Type B pancreatic cell (in vitro differentiated cells): ENCODE measurements around the gene SEC16A. TPM values are rescaled to one million over a fixed set of nuclear protein-coding genes. Genes with fewer than 3 reads are reported as not detected.

Experiments
- DNase-seq: peaks from one replicate; pipeline ENCODE4 v3.0.0; 2021; ENCODE audit warnings: mixed read lengths; ENCODE audit not compliant: unreplicated experiment; ENCODE audit errors: extremely low spot score
- H3K27ac Mint-ChIP-seq: 2 replicates; pipeline ENCODE4 v1.8.0; 2021; ENCODE audit warnings: mild to moderate bottlenecking, mixed read lengths
- H3K27me3 Mint-ChIP-seq: 2 replicates; pipeline ENCODE4 v1.8.0; 2021; ENCODE audit warnings: mixed read lengths
- H3K36me3 Mint-ChIP-seq: 2 replicates; pipeline ENCODE4 v1.8.0; 2021; ENCODE audit warnings: mixed read lengths
- H3K4me1 Mint-ChIP-seq: one replicate; pipeline ENCODE4 v1.8.0; 2021; ENCODE audit warnings: mixed read lengths; ENCODE audit not compliant: unreplicated experiment
- H3K4me3 Mint-ChIP-seq: 2 replicates; pipeline ENCODE4 v1.8.0; 2021; ENCODE audit warnings: mild to moderate bottlenecking, mixed read lengths
- H3K9me3 Mint-ChIP-seq: 2 replicates; pipeline ENCODE4 v1.8.0; 2021; ENCODE audit warnings: mixed read lengths
- CTCF ChIP-seq: fragments of 200-600 bp; sonication (generic); conservative IDR thresholded peaks from 2 replicates; pipeline ENCODE4 v1.5.0; 2021; ENCODE audit warnings: antibody characterized with exemption, mild to moderate bottlenecking
- total RNA-seq: library from RNA; stranded (reverse); gene quantifications from 2 replicates; pipeline ENCODE4 v1.2.1, GENCODE V29; 2021; ENCODE audit warnings: low replicate concordance

The SEC16A gene
- total RNA-seq, 1 donor from 2014 or later = 74.6 TPM

DNA sequence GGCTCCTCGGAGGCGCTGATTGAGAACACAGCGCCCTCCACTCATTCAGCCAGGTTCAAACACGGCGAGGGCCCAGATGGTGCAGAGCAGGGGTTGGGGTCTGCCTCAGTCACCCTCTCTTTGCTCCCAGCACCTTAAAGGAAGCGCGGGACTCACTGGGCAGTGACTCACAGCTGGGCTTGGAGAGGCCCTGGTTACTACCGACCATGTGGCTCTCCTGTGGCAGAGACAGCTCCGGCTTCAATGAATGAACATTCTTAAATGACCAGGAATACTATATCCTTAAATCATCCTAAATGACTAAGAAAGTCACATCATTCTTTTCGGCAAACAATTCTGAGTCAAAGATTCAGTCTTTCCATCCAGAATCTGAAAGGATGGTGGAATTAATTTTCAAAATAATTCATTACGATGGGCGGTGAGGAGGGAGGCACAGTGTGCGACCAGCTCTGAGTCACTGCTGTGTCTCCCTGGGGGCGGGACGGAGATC, 41.6 kb downstream of the SEC16A start:
- Mint-ChIP-seq H3K4me3 (no peak overlapping the region), H3K27ac (no peak overlapping the region)

GRCh38 chr9:136439481-136440408, 43.1 kb downstream of the SEC16A start, which contains the start of gene INPP5E:
Gene INPP5E (minus strand): TSS chr9:136439845. CDS start chr9:136439419, 426 bp downstream.
- TF ChIP-seq CTCF = peak; percentile 80
- Mint-ChIP-seq H3K9me3 (no peaks in the 10 kb centered on the region), H3K27ac (peak within 1 kb of the TSS; percentile 46), H3K4me3 (peak within 1 kb of the TSS; percentile 91), H3K27me3 (no peaks in the 10 kb centered on the region), H3K4me1 (peaks cover 24% of the 10 kb centered on the region), H3K36me3 (peaks cover 6% of the 10 kb centered on the region)
- DNase-seq = peak; percentile 91

More for the DNA sequence above, 41.6 kb downstream of the SEC16A start:
- H3K36me3 Mint-ChIP-seq = peaks cover 6% of the 10 kb centered on the region
- no peaks in the 10 kb centered on the region for H3K9me3 Mint-ChIP-seq
- no peaks in the 10 kb centered on the region for H3K27me3 Mint-ChIP-seq
- DNase-seq = no peak
- peaks cover 24% of the 10 kb centered on the region for H3K4me1 Mint-ChIP-seq
- TF ChIP-seq CTCF = no peak

DNA sequence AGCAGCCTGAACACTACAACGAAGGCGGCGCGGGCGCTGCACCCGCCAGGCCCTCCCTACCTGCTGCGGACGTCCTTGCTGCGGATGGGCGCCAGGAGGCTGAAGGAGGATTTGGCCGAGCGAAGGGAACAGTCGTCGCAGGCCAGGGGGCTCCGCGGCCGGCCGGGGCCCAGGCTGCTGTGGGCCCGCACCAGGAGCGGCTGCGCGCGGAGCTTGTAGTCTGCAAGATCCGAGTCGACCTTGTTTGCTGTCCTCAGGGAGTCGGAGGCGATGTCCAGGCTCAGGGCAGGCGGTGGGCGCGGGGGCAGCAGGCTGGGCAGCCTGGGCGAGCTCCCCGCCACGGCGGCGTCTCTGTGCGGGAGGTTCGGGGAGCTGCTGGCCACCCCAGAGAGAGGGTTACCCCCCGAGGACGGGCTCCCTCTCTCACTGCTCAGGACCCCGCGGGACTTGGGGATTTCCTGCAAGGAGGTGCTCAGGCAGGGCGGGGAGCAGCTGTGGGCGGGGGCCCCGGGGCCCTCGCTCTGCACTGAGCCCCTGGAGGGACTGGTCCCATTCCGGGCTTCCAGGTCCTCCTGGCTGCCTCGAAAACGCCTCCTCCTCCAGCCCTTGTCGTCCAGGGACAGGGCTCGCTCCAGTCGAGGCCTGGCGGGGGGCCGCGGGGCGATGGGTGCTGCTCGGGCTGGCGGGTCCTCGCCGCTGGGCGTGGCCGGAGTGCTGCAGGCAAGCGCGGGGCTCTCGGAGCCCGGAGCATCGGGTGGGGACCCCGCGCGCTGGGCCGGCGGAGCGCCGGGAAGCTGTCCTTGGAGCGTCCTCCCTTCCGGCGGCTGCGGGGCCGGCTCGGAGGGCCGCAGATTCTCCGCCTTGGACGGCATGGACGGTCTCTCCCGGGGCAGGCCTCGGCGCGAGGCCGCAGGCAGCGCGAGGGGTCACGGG, 44.0 kb downstream of the SEC16A start:
- H3K36me3 Mint-ChIP-seq = peaks cover 3% of the 10 kb centered on the region
- H3K27ac Mint-ChIP-seq = peak overlapping the region; percentile 50
- no peak for DNase-seq
- no peaks in the 10 kb centered on the region for H3K9me3 Mint-ChIP-seq
- peak overlapping the region; percentile 91 for H3K4me3 Mint-ChIP-seq
- TF ChIP-seq CTCF = peak; percentile 11
- H3K4me1 Mint-ChIP-seq = peaks cover 24% of the 10 kb centered on the region
- H3K27me3 Mint-ChIP-seq = no peaks in the 10 kb centered on the region

DNA sequence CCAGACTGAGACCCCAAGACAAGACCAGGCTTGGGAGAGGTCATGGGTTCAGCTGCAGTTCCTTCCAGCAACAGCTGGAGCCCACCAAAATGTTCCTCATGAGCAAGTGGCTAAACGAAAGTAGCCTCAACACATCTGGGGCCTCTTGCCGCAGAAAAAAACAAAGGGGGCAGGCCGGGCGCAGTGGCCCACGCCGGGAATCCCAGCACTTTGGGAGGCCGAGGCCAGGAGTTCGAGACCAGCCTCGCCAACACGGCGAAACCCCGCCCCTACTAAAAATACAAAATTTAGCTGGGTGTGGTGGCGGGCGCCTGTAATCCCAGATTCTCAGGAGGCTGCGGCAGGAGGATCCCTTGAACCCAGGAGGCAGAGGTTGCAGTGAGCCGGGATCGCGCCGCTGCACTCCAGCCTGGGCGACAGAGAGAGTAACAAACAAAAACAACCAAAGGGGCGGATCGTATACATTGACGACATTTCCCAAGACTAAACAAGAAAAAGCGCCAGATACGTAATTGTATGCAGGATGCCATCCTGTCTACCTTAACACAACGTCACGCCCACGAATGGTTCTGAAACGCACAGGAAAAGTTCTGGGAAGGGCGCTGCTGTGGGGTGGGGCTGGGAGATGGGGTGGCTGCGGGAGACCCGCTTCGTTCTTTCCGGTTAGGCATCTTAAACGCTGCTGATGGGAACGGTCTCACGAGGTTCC, 44.8 kb downstream of the SEC16A start:
- Mint-ChIP-seq H3K4me3 (peak overlapping the region; percentile 91), H3K27ac (peak overlapping the region; percentile 50), H3K27me3 (no peaks in the 10 kb centered on the region), H3K4me1 (peaks cover 24% of the 10 kb centered on the region), H3K9me3 (no peaks in the 10 kb centered on the region), H3K36me3 (no peaks in the 10 kb centered on the region)
- TF ChIP-seq CTCF = no peak
- DNase-seq = no peak

DNA sequence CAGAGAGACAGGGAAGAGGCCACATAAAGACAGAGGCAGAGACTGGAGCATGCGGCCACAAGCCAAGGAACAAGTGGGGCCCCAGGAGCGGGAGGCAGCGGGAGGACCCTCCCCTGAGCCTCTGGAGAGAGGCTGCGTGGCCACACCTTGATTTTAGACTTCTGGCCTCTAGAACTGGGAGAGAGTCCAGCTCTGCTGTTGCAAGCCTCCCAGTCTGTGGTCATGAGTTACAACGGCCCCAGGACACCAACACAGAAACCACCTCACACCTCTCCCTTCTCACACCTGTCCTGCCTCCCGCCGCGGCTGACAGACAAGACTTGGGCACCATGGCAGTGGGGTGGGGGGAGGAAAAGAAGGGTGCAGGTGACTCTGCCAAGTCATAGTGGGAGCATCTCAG, 45.4 kb downstream of the SEC16A start:
- H3K4me3 Mint-ChIP-seq = peak overlapping the region; percentile 91
- H3K36me3 Mint-ChIP-seq = no peaks in the 10 kb centered on the region
- TF ChIP-seq CTCF = no peak
- H3K27me3 Mint-ChIP-seq = no peaks in the 10 kb centered on the region
- no peak overlapping the region for H3K27ac Mint-ChIP-seq
- peaks cover 24% of the 10 kb centered on the region for H3K4me1 Mint-ChIP-seq
- no peak for DNase-seq
- no peaks in the 10 kb centered on the region for H3K9me3 Mint-ChIP-seq
